ENCODE data around the gene GIN1. TPM values are rescaled to one million over a fixed set of nuclear protein-coding genes. Genes with fewer than 3 reads are reported as not detected.

The GIN1 gene
- total and polyA plus RNA-seq, 2 donors, result 6.4 to 20.2 TPM

GRCh38 chr5:103037673-103038455, 82.1 kb downstream of the GIN1 start:
- WGBS, result 82% methylated on average over 4 of the region's 4 CpGs
- H3K36me3 ChIP-seq (ENCODE audit: insufficient read depth), result no peaks in the 10 kb centered on the region
- H3K4me1 ChIP-seq (ENCODE audit: insufficient read depth), result no peaks in the 10 kb centered on the region
- H3K4me3 ChIP-seq (ENCODE audit: low read depth, low read length), result no peak overlapping the region
- no peak overlapping the region for H3K27ac ChIP-seq (ENCODE audit: low read depth)
- DNase-seq (ENCODE audit: extremely low spot score), result no peak

GRCh38 chr5:103036601-103037000, 83.3 kb downstream of the GIN1 start:
- H3K4me3 ChIP-seq (ENCODE audit: low read depth, low read length), result no peak overlapping the region
- no peak overlapping the region for H3K27ac ChIP-seq (ENCODE audit: low read depth)
- WGBS, result 90% methylated on average over 2 of the region's 2 CpGs
- no peaks in the 10 kb centered on the region for H3K4me1 ChIP-seq (ENCODE audit: insufficient read depth)
- DNase-seq (ENCODE audit: extremely low spot score), result no peak
- peaks cover 4% of the 10 kb centered on the region for H3K36me3 ChIP-seq (ENCODE audit: insufficient read depth)

Other genes starting within 250 kb of the GIN1 start
- 143 TPM for gene PPIP5K2, start 163 bp upstream of the GIN1 start, total RNA-seq
- 13.8 TPM for gene PPIP5K2, start 163 bp upstream of the GIN1 start, polyA plus RNA-seq
- 10.2 TPM for gene MACIR, start 138.6 kb upstream of the GIN1 start, total RNA-seq
- gene MACIR, start 138.6 kb upstream of the GIN1 start, polyA plus RNA-seq, result 3.5 TPM

Data from urinary bladder (tissue), 4 donors.